Measurements from ENCODE around the gene SDR9C7. TPM values are rescaled to one million over a fixed set of nuclear protein-coding genes. Genes with fewer than 3 reads are reported as not detected.

Gene SDR9C7
- polyA plus RNA-seq, 3 donors, result not detected

GRCh38 chr12:56953314-56953713 lies 19.1 kb upstream of the SDR9C7 start:
- H3K27ac ChIP-seq (ENCODE audit: low read depth in 1 of 2, low read length in 2 of 2), result no peak overlapping the region
- intact Hi-C loops (cut with micrococcal nuclease), result no loop called here
- Mint-ChIP-seq H3K4me3 (no peak overlapping the region), H3K36me3 (no peaks in the 10 kb centered on the region), H3K4me1 (peaks cover 7% of the 10 kb centered on the region), H3K27me3 (ENCODE audit: low read depth in 3 of 3) (peaks cover 4 to 6% (median 5%) of the 10 kb centered on the region in 3 donors), H3K9me3 (peaks cover 3 to 13% (median 6%) of the 10 kb centered on the region in 7 donors), H3K27ac (no peak overlapping the region)
- no peak overlapping the region for H3K4me2 ChIP-seq (replicated peaks; ENCODE audit: extremely low read depth, low read length, poor library complexity, severe bottlenecking)
- 67% methylated on average over 1 of the region's 1 CpG for WGBS (ENCODE audit: insufficient coverage)
- no peak overlapping the region for H2AFZ ChIP-seq (ENCODE audit: insufficient read depth, low read depth, low read length, poor library complexity, severe bottlenecking)
- H4K20me1 ChIP-seq (ENCODE audit: insufficient read depth, low read length), result no peaks in the 10 kb centered on the region
- no peak overlapping the region for H3K4me3 ChIP-seq (replicated peaks in 1 of 3; ENCODE audit: low read depth in 2 of 3, low read length in 3 of 3)
- no peaks in the 10 kb centered on the region for H3K27me3 ChIP-seq (ENCODE audit: control insufficient read depth in 2 of 2, insufficient read depth in 2 of 2, low read length in 2 of 2)
- no peaks in the 10 kb centered on the region for H3K36me3 ChIP-seq (replicated peaks in 1 of 2; ENCODE audit: control insufficient read depth in 1 of 2, insufficient read depth in 2 of 2, low read length in 2 of 2)
- no peaks in the 10 kb centered on the region for H3K79me2 ChIP-seq (ENCODE audit: insufficient read depth, low read length)
- H3K9me3 ChIP-seq (replicated peaks in 1 of 2; ENCODE audit: control insufficient read depth in 1 of 2, insufficient read depth in 1 of 2, low read length in 2 of 2), result peaks cover 6% of the 10 kb centered on the region in 2 donors
- TF ChIP-seq CTCF (IDR thresholded peaks at IDR 0.05), result no peak
- H3K9ac ChIP-seq (ENCODE audit: insufficient read depth, low read length, poor library complexity, severe bottlenecking), result no peak overlapping the region
- no peak for DNase-seq
- H3K4me1 ChIP-seq (ENCODE audit: control insufficient read depth in 1 of 2, insufficient read depth in 2 of 2, low read length in 2 of 2), result no peaks in the 10 kb centered on the region

- WGBS (ENCODE audit: insufficient coverage), result 90% methylated on average over 2 of the region's 11 CpGs
- Histone ChIP-seq H4K20me1 (ENCODE audit: insufficient read depth, low read length) (no peaks in the 10 kb centered on the region), H3K4me1 (ENCODE audit: control insufficient read depth in 1 of 2, insufficient read depth in 2 of 2, low read length in 2 of 2) (no peaks in the 10 kb centered on the region), H3K27me3 (ENCODE audit: control insufficient read depth in 2 of 2, insufficient read depth in 2 of 2, low read length in 2 of 2) (no peaks in the 10 kb centered on the region), H2AFZ (ENCODE audit: insufficient read depth, low read depth, low read length, poor library complexity, severe bottlenecking) (no peak overlapping the region), H3K79me2 (ENCODE audit: insufficient read depth, low read length) (no peaks in the 10 kb centered on the region), H3K9ac (ENCODE audit: insufficient read depth, low read length, poor library complexity, severe bottlenecking) (no peak overlapping the region), H3K9me3 (replicated peaks in 1 of 2; ENCODE audit: control insufficient read depth in 1 of 2, insufficient read depth in 1 of 2, low read length in 2 of 2) (no peaks in the 10 kb centered on the region), H3K4me3 (replicated peaks in 1 of 3; ENCODE audit: low read depth in 2 of 3, low read length in 3 of 3) (no peak overlapping the region), H3K4me2 (replicated peaks; ENCODE audit: extremely low read depth, low read length, poor library complexity, severe bottlenecking) (no peak overlapping the region), H3K27ac (ENCODE audit: low read depth in 1 of 2, low read length in 2 of 2) (no peak overlapping the region), H3K36me3 (replicated peaks in 1 of 2; ENCODE audit: control insufficient read depth in 1 of 2, insufficient read depth in 2 of 2, low read length in 2 of 2) (no peaks in the 10 kb centered on the region)
- Mint-ChIP-seq H3K27me3 (ENCODE audit: low read depth in 3 of 3) (peaks cover 2 to 6% (median 5%) of the 10 kb centered on the region in 3 donors), H3K4me1 (peaks cover 7% of the 10 kb centered on the region), H3K27ac (no peak overlapping the region), H3K36me3 (no peaks in the 10 kb centered on the region), H3K9me3 (peaks cover 0 to 2% (median 0%) of the 10 kb centered on the region in 7 donors), H3K4me3 (no peak overlapping the region)
- no peak for DNase-seq
- intact Hi-C loops (cut with micrococcal nuclease), result no loop called here
- no peak for TF ChIP-seq CTCF (IDR thresholded peaks at IDR 0.05)
Observed at GRCh38 chr12:56951582-56952339, 17.6 kb upstream of the SDR9C7 start.
